ENCODE measurements around the gene PABPN1L. TPM values are rescaled to one million over a fixed set of nuclear protein-coding genes. Genes with fewer than 3 reads are reported as not detected.

The PABPN1L gene
- polyA plus RNA-seq, 6 donors from 2014 or later, result not detected

DNA sequence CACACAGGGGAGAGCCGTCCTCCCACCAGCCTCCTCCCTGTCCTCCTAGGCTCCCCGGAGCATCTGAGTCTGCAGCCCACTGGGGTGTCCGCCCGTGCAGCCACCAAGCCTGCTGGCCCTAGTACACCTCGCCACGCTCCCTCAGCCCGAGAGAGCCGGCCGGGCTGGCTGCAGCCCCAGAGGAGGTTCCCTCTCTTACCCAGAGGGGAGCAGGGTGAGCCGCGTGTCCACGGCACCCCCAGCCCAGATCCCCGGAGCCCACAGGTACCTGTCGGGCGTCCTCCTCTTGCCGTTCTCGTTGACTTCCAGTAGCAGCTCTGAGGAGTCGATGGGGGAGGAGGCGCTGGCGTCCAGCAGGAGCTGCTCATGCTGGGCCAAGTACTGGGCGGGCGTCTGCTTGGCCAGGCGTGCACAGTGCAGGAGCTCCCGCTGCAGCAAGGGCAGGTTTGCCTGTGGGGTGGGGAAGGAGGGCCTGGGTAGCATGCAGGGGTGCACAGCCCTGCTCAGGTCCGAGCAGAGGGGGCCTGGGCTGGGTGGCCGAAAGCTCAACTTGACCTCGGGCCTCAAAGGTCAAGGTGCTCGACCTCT, 19.3 kb upstream of the PABPN1L start:
- Mint-ChIP-seq H3K4me3 (no peak overlapping the region), H3K4me1 (peaks cover 7 to 13% (median 7%) of the 10 kb centered on the region in 3 donors), H3K9me3 (peaks cover 0 to 3% (median 0%) of the 10 kb centered on the region in 7 donors), H3K36me3 (peaks cover 0 to under 1% of the 10 kb centered on the region in 2 donors), H3K27ac (peak overlapping the region in 1 of 6 donors; percentile 38), H3K27me3 (no peaks in the 10 kb centered on the region)
- ATAC-seq (ENCODE audit: low read depth in 2 of 2) (no peak), DNase-seq (no peak)

DNA sequence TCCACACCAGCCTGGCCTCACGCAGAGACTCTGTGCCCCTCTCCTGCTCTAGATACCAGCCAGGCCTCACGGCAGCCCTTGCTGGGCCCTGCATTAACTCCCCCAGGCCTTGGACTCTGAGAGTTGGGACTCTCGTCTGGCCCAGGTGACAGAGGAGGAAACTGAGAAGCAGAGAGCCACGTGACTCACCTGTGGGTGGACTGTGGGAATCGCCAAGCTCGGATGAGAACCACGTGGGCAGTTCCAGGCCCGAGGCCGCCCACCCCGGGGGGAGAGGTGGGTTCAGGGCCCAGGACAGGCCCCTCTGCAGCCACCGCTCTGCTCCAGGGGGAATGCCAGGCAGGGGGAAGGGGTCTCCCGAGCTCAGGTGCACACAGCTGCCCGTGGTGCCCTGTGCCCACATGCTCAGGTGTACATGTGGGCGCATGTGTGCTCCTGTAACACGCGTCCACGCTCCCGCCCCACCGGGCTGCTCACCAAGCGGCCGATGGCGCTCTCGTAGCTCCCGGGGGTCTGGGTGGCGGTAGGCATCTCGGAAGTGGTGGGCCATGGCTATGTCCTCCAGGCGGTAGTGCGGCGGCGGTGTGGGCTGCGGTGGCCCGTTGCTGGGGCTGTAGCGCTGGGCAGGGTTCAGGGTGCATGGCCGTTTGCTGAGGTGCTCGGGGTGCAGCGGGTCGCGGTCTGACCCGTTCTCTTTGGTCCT, 18.3 kb upstream of the PABPN1L start:
- peaks cover 0 to 1% (median 0%) of the 10 kb centered on the region in 7 donors for H3K9me3 Mint-ChIP-seq
- H3K27me3 Mint-ChIP-seq, result no peaks in the 10 kb centered on the region
- DNase-seq, result no peak
- H3K36me3 Mint-ChIP-seq, result no peaks in the 10 kb centered on the region
- H3K4me1 Mint-ChIP-seq, result peaks cover 7 to 12% (median 7%) of the 10 kb centered on the region in 3 donors
- peak overlapping the region in 1 of 8 donors; percentile 68 for H3K4me3 Mint-ChIP-seq
- ATAC-seq (ENCODE audit: low read depth in 2 of 2), result no peak
- peak overlapping the region in 1 of 6 donors; percentile 47 for H3K27ac Mint-ChIP-seq

DNA sequence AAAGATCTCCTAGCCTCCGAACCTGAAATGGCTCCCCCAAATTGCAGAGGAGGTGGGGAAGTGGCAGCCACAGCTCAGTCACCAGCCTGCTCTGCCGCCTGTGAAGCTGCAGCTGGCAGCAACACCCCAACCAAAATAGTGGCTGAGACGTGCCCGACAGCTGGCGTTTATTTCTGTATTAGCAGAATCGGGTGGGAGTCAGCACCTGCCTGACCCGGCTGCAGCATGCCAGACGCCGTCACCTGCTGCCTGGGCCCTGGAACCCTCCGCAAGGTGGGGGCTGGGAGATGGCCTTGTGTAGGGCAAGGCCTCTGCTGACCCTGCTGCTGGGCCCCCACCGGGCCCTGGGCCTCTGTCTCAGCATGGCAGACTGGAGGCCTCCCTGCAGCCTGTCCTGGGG, 17.5 kb upstream of the PABPN1L start:
- Mint-ChIP-seq H3K27ac (no peak overlapping the region), H3K4me1 (peaks cover 7 to 10% (median 7%) of the 10 kb centered on the region in 3 donors), H3K4me3 (no peak overlapping the region), H3K27me3 (no peaks in the 10 kb centered on the region), H3K36me3 (no peaks in the 10 kb centered on the region), H3K9me3 (peaks cover 0 to 1% (median 0%) of the 10 kb centered on the region in 7 donors)
- ATAC-seq (ENCODE audit: low read depth in 2 of 2), result no peak
- no peak for DNase-seq

DNA sequence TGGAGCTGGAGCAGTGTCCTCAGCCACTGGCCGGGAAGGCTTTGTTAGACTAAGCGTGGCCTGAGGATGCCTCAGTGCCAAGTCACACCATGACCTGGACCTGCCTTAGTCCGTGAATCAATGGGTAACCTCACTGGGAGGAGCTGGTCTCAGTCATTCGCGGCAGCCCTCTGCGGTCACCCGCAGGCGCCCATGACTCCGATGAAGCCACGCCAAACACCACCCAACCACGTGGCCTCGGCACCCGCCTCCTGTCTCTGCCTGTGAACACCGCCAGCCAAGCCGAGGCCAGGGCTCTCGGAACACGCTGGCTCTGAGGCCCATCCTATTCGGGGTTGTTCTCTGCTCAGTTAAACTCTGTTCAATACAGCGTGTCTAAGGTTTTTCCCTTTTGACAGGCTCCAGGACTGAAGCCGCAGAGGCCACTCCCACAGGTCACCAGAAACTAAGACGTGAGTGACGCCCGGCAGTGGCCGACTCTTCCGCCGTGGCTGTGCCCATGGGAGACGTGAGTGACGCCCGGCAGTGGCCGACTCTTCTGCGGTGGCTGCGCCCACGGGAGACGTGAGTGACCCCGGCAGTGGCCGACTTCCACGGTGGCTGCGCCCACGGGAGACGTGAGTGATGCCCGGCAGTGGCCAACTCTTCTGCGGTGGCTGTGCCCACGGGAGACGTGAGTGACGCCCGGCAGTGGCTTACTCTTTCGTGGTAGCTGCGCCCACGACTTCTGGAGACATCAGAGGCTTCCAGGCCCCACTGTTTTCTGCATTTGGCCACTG, 16.8 kb upstream of the PABPN1L start:
- Mint-ChIP-seq H3K27ac (peak overlapping the region in 3 of 6 donors; percentile 24 to 65 (median 49)), H3K9me3 (peaks cover 0 to 1% (median 0%) of the 10 kb centered on the region in 7 donors), H3K36me3 (no peaks in the 10 kb centered on the region)

DNA sequence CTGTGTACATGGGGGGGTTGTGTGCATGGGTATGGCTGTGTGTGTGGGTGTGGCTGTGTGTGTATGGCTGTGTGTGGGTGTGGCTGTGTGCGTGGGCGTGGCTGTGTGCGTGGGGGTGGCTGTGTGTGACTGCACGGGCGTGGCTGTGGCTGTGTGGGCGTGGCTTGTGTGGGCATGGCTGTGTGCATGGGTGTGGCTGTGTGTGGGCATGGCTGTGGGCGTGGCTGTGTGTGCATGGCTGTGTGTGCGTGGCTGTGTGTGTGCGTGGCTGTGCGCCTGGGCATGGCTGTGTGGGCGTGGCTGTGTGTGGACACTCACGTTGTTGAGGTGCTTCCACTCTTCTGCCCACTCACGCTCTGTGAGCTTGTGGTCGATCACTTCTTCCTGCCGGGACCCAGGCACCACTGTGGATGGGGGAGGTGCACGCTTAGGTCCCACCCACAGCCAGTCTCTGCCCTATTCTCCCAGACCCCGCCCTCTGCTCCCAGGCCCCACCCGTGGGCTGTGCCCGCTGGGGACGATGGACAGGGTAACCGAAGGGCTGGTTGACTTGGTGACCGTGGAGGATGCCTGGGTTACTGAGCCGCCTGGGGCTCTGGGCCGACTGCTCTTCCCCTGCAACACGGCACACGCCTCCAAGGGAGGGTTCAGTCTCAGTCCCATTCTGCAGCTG, 16.0 kb upstream of the PABPN1L start:
- Mint-ChIP-seq H3K27ac (peak overlapping the region in 3 of 6 donors; percentile 25 to 94 (median 86)), H3K36me3 (no peaks in the 10 kb centered on the region), H3K9me3 (peaks cover 0 to 1% (median 0%) of the 10 kb centered on the region in 7 donors), H3K4me3 (peak overlapping the region in 1 of 8 donors; percentile 60), H3K27me3 (no peaks in the 10 kb centered on the region), H3K4me1 (peaks cover 4 to 10% (median 7%) of the 10 kb centered on the region in 3 donors)
- ATAC-seq (ENCODE audit: low read depth in 2 of 2) (peak in 1 of 2 donors; percentile 40), DNase-seq (no peak)

More for the DNA sequence above, 16.8 kb upstream of the PABPN1L start:
- Mint-ChIP-seq H3K4me3 (peak overlapping the region in 1 of 8 donors; percentile 16), H3K4me1 (peaks cover 7 to 10% (median 7%) of the 10 kb centered on the region in 3 donors), H3K27me3 (no peaks in the 10 kb centered on the region)
- DNase-seq (no peak), ATAC-seq (ENCODE audit: low read depth in 2 of 2) (no peak)

DNA sequence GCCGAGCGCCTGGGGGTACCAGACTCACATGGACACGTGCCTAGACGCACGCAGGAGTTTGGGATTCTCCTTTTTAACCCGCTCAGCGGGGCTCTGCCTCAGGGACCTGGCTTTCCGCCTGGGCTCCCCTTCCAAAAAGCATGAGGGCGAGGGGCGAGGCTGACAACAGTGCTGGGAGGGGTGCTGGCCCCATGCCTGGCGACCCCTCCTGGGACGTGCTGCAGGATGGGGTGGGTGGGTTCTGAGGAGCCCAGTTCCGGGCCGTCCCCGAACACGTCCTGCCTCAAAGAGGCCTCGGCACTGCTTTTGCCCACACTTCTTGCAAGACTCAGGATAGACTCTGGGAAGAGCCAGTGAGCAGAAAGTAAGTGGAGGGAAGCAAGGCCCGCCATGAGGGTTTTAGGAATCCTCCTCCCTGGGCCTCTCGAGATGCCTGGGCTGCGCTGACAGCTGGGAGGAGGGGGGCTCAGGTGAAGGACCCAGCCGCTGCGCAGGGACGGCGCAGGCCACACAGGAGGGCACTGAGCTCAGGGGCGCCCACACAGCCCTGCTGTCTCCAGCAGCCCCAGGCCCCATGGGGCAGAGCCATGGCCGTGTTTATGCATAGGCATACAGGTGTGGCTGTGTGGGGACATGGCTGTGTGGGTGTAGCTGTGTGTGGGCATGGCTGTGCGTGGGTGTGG, 15.4 kb upstream of the PABPN1L start:
- Mint-ChIP-seq H3K4me1 (peaks cover 4 to 10% (median 7%) of the 10 kb centered on the region in 3 donors), H3K9me3 (peaks cover 0 to 1% (median 0%) of the 10 kb centered on the region in 7 donors), H3K27ac (peak overlapping the region in 2 of 6 donors; percentile 81 to 94), H3K36me3 (no peaks in the 10 kb centered on the region), H3K27me3 (no peaks in the 10 kb centered on the region), H3K4me3 (peak overlapping the region in 1 of 8 donors; percentile 60)
- no peak for DNase-seq
- ATAC-seq (ENCODE audit: low read depth in 2 of 2), result no peak

DNA sequence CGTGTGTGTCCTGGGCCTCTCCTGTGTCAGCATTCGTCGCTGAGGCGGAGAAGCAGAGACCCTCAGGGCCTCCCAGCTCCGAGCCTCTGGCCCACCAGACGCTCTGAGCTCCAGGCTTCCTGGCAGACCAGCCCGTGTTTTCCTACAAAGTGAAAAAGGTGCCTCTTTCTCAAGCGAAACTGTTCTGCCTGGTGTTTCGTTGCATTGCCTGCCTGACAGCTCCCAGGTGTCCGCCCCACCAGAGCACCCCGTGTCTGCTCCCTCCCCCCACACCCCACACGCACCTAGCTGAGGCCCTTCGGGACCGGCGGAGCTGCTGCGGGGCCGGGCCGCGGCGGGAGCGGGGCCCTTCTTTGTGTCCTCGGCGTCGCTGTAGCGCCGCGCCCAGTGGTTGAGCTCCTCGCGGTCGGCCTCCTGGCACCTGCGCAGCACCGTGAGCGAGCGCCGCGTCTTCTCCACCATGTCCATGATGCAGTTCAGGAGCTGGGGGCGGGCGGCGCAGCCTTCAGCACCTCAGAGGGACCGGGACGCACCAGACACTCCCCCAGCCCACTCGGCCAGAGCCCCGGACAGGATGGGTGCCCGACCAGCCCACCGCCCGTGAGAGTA, 14.7 kb upstream of the PABPN1L start:
- ATAC-seq (ENCODE audit: low read depth in 2 of 2) (no peak), DNase-seq (no peak)
- Mint-ChIP-seq H3K9me3 (peaks cover 0 to 1% (median 0%) of the 10 kb centered on the region in 7 donors), H3K27ac (no peak overlapping the region), H3K36me3 (peaks cover 0 to 6% of the 10 kb centered on the region in 2 donors), H3K4me3 (no peak overlapping the region), H3K27me3 (no peaks in the 10 kb centered on the region), H3K4me1 (peaks cover 4 to 10% (median 7%) of the 10 kb centered on the region in 3 donors)

DNA sequence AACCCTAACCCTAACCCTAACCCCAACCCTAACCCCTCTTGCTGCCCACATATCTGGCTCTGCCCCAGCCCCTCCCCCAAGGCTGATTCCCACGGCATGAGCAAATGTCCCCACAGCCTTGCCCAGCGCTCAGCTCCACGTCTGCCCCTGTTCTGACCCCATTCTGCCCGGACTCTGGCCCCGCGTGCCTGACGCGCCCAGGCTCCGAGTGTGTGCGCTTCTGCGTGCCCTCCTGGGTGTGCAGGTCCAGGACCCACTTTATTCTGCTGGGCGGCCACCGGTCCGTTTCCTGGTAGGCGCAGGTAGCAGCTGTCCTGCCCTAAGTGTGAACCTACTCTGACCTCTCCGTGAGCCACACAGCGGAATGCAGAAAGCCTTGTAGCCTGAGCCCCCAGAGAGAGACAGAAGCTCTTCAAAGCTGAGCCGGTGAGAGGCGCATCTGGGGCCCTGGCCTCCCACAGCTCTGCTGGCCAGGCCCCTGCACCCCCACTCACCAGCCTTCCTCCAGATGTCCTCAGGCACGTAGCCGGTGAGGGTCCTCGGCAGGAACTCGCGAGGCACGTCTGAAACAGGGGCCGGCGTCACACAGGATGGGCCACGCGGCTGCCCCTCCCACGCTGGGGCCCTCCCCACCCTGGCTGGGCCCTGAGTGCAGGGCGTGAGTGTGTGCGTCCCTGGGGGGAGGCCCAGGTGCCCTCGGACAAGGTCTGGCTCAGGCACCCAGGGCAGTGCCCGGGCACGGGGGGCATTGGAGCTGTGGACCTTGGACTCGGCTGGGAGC, 14.0 kb upstream of the PABPN1L start:
- Mint-ChIP-seq H3K4me3 (no peak overlapping the region), H3K27me3 (no peaks in the 10 kb centered on the region), H3K9me3 (peaks cover 0 to 1% (median 0%) of the 10 kb centered on the region in 7 donors), H3K4me1 (peaks cover 6 to 10% (median 7%) of the 10 kb centered on the region in 3 donors), H3K36me3 (peaks cover 0 to 13% of the 10 kb centered on the region in 2 donors), H3K27ac (no peak overlapping the region)
- ATAC-seq (ENCODE audit: low read depth in 2 of 2) (no peak), DNase-seq (no peak)

DNA sequence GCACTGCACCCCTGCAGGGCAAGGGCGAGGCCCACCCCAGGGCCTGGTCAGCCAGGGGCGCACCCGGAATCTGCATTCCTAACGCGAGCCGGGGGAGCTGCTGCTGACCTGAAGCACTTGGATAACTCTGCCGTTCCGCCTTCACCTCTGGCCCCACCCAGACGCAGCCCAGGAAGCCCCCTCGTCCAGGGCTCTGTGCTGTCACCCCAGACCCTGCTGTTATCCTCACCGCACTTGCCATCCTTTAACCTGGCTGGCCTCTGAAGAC, 13.3 kb upstream of the PABPN1L start:
- Mint-ChIP-seq H3K4me3 (no peak overlapping the region), H3K27ac (no peak overlapping the region), H3K4me1 (peaks cover 6 to 10% (median 7%) of the 10 kb centered on the region in 3 donors), H3K27me3 (no peaks in the 10 kb centered on the region), H3K36me3 (peaks cover 0 to 16% of the 10 kb centered on the region in 2 donors), H3K9me3 (peaks cover 0 to 1% (median 0%) of the 10 kb centered on the region in 7 donors)
- DNase-seq (no peak), ATAC-seq (ENCODE audit: low read depth in 2 of 2) (no peak)

DNA sequence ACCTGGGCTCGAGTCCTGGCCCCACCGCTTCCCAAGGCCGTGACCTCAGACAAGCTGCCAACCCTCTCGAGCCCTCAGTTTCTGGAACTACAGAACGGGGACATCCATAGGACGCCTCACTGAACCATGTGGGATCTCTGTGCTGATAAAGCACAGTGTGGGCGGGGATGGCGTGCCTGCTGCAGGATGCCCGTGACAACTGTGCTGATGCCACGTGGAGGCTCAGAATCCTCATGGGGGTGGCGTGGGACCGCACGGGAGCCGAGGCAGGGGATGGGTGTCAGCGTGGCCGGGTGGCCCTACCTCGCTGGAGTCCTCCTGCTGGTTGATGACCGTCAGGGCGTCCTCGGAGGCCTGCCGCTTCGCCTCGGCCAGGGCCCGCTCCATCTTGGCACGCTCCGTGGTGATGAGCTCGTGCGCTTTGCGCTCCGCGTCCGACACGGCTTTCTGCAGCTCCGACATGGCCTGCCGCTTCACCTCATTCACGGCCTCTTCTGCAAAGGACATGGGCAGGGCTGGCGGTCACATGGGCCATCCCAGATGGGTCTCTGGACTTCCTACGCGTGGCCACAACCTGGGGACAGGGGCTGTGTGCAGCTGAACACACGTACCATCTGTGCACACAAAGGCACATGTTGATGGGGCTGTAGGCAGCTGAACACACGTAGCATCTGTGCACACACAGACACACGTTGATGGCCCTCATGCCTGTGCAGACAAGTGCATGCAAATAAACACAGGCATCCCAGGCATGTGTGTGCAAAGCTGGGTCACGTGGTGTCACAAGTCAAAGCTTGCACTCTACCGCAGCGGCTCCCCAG, 12.7 kb upstream of the PABPN1L start:
- DNase-seq (no peak), ATAC-seq (ENCODE audit: low read depth in 2 of 2) (no peak)
- H3K4me3 Mint-ChIP-seq, result no peak overlapping the region
- peaks cover 0 to 16% of the 10 kb centered on the region in 2 donors for H3K36me3 Mint-ChIP-seq
- H3K27ac Mint-ChIP-seq, result no peak overlapping the region
- H3K4me1 Mint-ChIP-seq, result peaks cover 6 to 10% (median 7%) of the 10 kb centered on the region in 3 donors
- H3K9me3 Mint-ChIP-seq, result peaks cover 0 to 1% (median 0%) of the 10 kb centered on the region in 7 donors
- H3K27me3 Mint-ChIP-seq, result no peaks in the 10 kb centered on the region

DNA sequence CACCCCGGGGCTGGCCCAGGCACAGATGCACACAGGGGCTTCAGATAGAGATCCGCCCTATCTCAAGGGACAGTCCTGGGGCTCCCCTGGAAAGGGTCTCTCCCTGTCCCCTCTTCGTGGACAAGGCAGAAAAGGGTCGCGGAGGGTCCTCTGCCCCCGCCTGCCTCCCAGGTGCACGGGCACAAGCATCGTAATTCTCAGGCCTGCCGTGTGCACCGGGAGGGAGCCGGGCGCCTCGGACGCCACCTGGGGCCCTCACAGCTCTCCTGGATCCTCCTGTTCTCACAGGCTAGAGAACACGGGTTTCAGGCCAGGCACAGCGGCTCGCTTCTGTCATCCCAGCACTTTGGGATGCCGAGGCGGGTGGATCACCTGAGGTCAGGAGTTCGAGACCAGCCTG, 11.9 kb upstream of the PABPN1L start:
- ATAC-seq (ENCODE audit: low read depth in 2 of 2) (no peak), DNase-seq (no peak)
- Mint-ChIP-seq H3K27me3 (no peaks in the 10 kb centered on the region), H3K4me1 (peaks cover 6 to 9% (median 7%) of the 10 kb centered on the region in 3 donors), H3K27ac (no peak overlapping the region), H3K4me3 (no peak overlapping the region), H3K36me3 (peaks cover 0 to 16% of the 10 kb centered on the region in 2 donors), H3K9me3 (peaks cover 0 to 1% (median 0%) of the 10 kb centered on the region in 7 donors)
